GM21786 (cell line): ENCODE data around the gene GPR35.
A peak's percentile ranks its signal among the peaks of the same experiment; 100 is the strongest.

Experiments used
- ATAC-seq: cut with Tn5 transposase; IDR thresholded peaks from one replicate; pipeline ENCODE4 v1.9.1; 2021; ENCODE audit not compliant: unreplicated experiment

The GPR35 gene, protein sequence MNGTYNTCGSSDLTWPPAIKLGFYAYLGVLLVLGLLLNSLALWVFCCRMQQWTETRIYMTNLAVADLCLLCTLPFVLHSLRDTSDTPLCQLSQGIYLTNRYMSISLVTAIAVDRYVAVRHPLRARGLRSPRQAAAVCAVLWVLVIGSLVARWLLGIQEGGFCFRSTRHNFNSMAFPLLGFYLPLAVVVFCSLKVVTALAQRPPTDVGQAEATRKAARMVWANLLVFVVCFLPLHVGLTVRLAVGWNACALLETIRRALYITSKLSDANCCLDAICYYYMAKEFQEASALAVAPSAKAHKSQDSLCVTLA

DNA sequence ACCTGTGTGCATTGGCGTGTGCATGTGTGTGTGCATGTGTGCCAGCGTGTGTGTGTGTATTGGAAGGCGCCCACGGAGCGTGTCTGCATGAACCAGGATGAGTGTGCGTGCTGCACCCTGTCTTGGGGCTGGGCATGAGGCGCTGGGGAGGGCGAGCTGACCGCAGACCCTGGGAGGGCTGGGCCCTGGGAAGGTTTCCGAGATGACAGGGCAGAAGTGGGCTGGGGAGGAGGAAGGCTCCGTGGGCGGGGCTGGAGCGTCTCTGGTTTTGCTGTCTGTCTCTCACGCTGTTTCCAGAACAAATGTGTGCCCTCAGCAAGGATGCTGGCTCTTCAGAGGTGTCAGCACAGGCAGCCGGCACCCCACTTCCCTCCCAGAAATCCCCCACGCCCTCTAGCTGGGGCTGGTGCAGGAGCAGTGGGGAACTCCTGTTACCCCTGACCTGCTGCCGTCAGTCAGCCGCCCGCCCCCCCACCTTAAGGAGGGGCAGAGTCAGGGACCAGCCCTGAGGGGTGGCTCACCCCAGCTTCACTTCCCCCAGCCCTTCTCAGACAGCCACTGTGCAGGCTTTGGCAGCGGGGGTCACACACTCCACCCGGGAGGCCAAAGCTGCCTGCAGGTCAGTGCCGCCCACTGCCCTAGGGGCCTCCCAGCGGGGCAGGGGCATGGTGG lies at the start of gene GPR35:
TSS of gene GPR35 (plus strand) at position 531 of the 672 bp plus-strand sequence. CDS start 4,473 bp downstream, outside the sequence.
- peak; percentile 17 for ATAC-seq

DNA sequence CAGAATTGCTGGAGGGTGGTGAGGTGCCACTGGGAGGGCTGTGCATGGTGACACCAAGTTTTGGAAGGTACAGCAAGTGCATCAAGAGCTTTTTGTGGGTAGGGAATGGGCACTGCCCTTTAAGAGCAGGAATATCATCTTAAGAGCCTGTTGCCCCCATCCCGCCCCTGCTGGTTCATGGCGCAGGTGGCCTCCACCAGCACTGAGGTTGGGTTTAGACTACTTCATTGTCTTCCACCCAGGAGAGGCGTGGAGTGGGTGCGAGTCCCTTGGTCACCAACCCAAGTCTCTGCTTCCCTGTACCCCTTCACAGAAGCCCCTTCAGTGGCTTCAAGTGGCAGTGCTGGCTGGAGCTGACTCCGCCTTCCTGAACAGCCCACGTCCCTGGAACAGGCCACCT lies 49.2 kb upstream of the GPR35 start:
- no peak for ATAC-seq

DNA sequence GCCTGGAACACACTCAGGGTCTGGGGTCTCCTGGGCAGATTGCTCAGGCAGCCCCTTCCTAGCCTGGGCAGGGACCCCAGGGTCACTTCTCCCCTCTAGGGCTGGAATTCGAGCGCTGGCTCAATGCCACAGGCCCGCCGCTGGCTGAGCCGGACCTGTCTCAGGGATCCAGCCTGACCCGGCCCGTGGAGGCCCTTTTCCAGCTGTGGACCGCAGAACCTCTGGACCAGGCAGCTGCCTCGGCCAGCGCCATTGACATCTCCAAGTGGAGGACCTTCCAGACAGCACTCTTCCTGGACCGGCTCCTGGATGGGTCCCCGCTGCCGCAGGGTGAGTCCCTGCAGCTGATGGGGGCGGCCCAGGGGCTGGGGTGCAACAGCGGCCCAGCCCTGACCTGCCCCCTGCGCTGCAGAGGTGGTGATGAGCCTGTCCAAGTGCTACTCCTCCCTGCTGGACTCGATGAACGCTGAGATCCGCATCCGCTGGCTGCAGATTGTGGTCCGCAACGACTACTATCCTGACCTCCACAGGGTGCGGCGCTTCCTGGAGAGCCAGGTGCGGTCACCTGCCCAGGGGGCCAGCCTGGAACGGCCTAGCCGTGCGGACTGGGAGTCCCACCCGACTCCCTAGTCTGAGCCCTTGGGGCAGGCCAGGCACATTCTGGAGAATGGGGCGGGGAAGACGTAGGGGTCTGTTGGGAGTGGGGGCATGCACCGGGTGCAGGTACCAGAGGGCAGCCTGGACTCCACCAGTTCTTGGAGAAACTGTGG lies 48.7 kb upstream of the GPR35 start:
- no peak for ATAC-seq

DNA sequence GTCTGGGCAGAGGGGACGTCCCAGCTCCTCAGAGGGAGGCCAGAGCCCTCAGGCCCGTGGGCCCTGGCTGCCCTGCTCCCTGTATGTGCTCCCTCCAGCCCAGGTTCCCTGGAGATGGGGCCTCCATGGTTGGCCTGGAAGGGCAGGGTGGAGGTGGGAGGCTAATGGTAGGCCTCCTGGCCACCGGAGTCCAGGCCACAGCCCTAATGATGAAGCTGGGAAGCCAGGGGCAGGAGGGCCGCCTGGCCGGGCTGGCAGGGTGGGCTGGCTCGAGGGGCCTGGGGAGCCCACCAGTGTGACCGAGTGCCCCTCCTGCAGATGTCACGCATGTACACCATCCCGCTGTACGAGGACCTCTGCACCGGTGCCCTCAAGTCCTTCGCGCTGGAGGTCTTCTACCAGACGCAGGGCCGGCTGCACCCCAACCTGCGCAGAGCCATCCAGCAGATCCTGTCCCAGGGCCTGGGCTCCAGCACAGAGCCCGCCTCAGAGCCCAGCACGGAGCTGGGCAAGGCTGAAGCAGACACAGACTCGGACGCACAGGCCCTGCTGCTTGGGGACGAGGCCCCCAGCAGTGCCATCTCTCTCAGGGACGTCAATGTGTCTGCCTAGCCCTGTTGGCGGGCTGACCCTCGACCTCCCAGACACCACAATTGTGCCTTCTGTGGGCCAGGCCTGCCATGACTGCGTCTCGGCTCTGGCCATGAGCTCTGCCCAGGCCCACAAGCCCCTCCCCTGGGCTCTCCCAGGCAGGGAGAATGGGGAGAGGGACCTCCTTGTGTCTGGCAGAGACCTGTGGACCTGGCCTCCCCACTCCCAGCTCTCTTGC lies 47.8 kb upstream of the GPR35 start:
- no peak for ATAC-seq

DNA sequence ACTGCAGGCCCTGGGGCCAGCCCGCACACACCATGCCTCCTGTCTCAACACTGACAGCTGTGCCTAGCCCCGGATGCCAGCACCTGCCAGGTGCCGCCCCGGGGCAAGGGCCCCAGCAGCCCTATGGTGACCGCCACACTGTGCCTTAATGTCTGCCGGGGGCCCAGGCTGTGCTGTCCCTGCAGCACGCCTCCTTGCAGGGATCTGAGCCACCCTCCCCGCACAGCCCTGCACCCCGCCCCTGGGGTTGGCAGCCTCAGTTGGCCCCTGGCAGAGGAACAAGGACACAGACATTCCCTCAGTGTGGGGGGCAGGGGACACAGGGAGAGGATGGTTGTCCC lies 47.2 kb upstream of the GPR35 start:
- no peak for ATAC-seq

DNA sequence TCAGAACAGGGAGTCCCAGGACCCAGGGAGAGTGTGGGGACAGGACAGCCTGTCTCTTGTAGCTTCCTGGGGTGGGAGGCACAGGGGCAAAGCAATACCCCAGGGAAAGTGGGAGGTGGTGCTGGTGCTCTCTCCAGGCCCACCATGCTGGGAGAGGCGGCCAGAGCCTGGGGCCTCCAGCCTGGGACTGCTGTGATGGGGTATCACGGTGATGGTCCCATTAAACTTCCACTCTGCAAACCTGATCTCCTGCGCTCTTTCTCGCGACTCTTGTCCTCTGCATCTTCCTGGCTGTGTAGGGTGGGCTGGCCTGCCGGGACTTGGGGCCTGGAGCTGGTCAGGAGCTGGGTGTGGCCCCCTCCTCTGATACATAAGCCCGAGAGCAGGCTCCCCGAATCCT lies 46.8 kb upstream of the GPR35 start:
- no peak for ATAC-seq

DNA sequence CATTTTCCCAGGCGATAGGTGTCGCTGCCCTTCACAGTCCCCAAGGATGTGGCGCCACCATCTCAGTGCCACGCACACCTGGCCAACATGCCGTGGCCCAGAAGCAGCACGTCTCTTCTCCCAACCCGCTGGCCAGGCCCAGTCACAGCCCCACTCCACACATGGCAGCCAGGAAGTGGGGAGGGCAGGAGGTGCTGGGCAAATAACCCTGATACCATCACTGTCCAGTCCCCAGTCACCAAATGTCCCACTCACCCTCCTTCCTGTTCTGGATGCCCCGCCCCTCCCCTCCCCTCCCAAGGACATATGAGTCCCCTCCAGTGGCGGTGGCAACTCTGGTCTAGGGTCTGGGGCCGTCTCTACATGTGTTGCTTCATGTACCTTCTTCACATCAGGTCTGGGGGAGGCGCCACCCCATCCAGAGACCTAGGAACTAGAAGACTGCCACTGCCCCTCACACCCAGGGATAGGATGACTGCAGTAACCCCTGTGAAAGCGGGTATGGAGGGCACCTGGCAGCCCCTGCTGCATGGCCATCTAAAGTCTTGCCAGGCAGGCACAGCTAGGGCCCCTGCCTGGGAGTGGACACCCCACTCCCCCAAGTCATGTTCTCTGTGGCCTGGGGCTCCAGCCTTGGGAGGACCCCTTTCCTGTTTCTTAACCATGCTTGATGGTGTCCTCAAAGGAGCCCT lies 46.1 kb upstream of the GPR35 start:
- no peak for ATAC-seq

DNA sequence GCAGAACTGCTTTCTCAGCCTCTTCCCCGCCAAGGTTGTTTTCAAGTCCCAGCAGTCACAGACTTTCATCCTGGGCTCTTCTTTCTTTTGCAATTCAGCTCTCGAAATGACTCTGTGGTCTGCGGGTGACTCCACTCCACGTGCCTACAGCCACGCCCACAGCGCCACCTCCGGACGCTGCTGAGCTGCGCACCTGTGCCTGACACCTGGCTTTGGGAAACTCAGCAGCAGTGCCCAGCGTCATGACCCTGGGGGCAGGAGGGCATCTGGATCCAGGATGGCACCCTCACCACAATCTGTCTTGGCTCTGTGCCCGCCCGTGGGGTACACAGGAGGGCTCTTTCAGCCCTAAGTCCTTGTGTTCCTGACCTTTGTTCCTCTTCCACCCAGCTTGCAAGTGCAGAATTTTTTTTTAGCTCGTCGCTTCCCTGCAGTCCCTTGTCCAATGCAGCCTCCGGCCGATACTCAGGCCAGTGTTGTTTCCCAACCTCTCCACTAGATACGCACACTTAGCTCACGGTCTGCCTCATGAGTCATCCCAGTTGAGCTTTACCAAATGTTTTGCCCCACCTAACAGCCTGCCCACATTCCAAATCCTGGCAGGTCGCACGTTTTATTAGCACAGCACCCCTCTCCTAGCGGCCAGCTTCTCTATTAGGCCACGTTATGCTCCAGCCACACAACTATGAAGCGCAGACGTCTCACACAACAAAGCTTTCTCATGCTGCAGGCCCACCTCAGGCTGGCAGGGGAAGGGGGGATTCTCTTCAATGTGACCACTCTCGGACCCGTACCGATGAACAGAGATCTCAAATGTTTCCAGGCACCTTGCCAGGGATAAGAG lies 45.3 kb upstream of the GPR35 start:
- no peak for ATAC-seq

DNA sequence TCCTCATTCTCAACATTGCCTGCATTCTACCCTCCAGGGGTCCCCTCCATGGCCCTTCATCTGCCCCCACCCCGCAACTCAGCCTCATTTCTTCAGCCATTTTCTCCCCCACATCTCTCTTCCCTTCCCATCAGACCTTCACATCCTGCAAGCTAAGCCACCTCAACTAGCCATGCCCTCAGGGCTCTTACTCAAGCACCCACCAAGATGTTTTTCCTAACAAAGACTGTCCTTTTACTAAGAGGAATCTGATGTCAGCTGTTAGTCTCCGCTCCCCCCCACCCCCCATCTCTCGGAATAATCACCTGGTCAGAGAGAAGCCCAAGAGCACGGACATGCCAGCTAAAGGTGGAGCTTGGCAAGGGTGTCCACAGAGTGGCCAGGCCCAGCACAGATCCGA lies 43.5 kb upstream of the GPR35 start:
- ATAC-seq: no peak

DNA sequence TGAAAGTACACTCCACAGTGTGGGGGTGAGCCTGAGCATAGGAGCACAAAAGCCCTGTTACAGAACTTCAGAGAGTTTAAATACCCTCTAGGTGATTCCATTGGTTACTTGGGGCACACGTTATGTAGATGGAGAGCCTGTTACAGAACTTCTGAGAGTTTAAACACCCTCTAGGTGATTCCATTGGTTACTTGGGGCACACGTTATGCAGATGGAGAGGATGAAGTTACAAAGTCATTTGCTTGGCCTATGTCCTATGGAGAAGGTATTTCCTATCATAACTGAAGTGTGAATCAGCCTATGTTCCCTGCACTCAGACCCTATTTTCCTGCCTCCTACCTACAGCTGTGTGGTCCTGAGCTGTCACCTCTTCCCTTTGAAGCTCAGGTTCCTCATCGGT lies 42.5 kb upstream of the GPR35 start:
- no peak for ATAC-seq

DNA sequence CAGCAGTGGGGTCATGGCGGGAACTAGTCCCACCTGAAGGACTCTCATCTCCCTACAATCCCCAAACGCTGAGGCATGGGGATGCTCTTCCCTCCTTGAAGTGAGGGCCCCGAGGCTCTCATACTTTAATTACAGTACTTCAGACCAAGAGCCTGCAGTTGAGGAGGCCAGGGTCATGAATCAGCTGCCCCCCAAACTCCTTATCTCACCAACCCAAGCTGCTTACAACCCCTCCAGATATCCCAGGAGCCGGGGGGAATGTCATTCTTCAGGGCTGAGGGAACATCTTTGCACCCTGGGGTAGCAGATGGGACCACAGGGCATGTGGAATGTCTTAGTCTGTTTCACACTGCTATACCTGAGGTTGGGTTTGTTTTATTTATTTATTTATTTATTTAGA lies 41.5 kb upstream of the GPR35 start:
- ATAC-seq: no peak

DNA sequence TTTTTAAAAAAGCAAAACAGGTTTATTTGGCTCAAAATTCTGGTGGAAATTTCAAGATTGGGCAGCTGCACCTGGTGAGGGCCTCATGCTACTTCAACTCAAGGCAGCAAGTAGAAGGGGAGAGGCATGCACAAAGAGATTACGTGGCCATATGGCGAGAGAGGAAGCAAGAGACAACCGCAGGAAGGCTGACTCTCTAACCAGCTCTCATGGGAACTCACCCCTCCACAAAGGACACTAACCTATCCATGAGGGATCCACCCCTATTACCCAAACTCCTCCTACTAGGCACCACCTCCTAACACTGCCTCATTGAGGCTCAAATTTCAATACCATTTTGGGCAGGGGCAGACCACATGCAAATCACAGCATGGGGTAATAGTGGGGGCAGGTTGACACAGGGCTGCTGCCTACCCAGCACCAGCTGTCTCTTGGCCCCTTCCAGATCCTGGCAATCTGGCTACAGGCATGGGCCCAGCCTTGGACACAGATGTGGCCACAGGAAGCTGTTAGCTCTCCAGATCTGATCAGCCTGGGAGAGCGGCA lies 40.7 kb upstream of the GPR35 start:
- peak; percentile 57 for ATAC-seq

DNA sequence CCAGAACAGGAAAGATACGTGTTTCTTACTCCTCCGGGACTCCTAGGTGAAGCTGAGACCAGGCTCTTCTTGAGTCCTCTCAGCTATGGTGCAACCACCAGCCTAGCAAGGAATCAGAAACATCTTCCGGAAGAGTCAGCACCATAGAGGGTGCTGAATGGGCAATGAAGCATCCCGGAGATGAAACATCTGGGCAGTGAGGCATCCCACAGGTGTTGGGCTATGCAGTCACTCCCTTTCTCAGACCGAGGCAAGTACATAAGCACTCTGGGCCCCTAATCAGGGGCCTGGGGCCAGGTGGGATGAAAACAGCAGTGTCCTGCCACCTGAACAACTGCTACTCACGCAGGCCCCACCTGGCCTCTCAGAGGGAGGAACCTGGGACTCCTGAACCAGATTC lies 40.2 kb upstream of the GPR35 start:
- peak; percentile 30 for ATAC-seq

DNA sequence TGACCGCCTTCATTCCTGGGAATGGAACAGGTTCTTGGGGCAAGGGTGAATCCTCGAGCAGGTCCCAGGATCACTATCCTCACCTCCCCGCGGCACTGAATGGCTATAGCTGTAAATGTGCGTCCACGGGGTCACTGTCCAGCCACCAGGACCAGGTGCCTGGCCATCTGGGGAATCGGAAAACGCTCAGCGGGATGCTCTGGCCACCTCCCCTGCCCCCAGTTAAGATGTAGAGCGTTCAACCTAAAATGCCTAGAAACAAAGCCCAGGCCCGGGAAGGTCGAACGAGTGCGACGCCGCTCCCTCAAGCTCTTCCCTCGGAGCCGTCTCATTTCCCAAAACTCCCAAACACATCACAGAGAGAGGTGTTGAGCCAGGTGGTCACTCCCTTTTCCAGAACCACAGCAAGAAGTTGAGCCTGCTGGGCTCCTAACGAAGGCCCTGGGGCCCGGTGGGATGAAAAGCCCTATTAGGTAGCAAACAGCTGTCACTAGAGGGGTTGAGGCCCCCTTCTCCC lies 39.5 kb upstream of the GPR35 start:
- no peak for ATAC-seq

DNA sequence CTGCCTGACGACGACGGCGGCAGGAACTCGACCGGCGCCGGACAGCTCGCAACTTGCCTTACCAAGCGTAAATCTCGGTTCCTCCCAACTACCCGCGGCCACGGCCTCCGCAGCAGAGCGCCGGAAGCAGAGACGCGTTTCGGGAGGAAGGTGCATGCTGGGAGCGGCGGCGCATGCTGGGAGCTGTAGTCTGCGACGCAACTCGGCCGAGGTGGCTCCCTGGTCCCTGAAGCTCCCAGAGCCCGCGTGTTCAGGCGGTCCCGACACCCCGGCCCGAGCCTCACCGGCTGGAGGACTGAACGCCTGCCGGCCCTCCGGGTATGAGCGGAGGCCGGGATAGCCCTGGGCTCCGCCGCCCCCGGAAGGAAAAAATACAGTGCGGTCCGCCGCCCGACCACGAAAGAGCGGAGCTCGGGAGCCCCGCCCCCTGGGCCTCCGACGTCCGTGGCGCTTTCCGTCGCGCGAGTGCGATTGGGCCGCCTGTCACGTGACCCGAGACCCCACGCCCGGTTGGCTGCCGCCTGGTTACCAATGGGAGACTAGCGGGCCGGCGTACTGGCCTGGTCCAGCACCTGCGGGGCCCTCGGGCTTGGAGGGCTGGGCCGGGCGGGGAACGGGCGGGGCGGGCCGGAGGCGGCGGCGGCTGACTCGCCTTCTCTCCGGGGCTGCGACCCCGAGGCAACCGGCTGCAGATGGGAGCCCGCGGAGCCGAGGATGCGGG lies 38.9 kb upstream of the GPR35 start, which contains the start of gene CAPN10:
TSS of gene CAPN10 (plus strand) at position 537 of the 721 bp plus-strand sequence. CDS start at position 715, 178 bp downstream.
- ATAC-seq: peak; percentile 54

DNA sequence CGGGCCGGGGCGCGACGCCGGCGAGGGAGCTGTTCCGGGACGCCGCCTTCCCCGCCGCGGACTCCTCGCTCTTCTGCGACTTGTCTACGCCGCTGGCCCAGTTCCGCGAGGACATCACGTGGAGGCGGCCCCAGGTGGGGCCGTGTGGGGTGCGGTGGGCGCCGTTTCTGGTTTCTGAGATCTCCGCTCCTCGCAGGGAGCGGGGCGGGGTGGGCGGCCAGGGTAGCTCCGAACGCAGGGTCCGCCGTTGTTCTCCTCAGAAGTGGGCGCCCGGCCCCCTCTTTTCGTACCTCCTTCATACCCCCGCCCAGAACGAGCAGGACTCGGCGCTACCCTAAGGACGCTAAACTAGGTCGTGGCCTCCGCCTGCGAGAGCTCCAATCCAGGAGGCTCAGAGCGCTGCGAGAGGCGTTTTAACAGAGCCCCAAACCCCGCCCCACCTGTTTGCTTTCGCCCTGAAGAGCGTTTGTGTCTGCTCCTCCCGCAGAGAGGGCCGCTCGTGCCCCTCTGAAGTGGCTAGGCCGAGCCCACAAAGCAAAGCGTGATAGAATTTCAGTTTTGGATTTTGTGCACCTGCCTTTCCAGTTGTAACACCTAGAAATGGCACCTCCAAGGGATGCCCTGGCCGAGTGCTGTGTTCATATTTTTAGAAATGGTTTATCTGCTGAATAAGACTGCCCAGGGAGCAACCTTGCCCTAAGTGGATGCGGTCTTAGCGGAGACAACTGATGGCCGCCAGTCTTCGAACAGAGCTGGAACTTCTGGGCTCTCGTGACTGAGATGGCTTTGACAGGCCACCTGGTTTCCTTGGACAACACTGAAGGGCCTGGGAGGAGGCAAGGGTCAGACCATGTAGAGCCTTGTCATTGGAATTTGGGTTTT lies 38.1 kb upstream of the GPR35 start:
- no peak for ATAC-seq

DNA sequence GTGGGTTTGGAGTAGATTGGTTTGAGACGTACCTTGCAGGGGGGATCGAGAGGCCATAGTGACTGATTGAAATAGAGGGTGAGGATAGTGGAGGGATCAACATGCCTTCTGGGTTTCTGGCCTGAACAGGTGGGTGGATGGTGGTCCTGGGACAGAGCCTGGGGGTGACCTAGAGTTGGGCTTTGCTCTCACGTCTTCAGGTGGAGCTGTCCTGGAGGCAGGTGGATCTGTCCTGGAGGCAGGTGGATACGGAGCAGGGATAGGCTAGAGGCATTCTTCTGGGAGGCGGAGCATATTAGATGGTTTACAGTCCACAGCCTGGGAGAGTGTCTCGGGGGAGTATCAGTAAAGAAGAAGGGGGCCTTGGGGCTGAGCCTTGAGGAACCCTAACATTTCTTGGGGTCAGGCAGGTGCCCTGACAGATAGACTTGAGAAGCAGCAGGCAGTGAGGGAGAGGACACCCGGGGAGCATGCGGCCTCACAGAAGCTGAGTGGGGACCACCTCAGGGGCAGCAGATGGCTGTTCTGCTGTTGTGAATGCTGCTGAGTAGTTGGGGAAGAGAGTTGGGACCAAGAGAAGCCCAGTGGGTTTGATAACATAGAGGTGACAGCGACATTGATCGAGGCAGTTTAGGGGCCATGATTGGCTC lies 37.1 kb upstream of the GPR35 start:
- ATAC-seq: no peak
